Fibroblast of skin of left quadriceps (primary cell): ENCODE results near the gene WDR41.
"Not testable (repeated sequence)": the region's sequence is repeated elsewhere in the genome, so short reads cannot be mapped to it uniquely, and the experiment has no call there.

Source experiments
- DNase-seq, 2 experiments: peaks; one replicate each; pipeline ENCODE4 v3.0.0-alpha.2; 2013; ENCODE audit warnings: low read depth in 2 of 2

WDR41 gene

GRCh38 chr5:77491783-77492652, at the start of gene WDR41:
TSS of gene WDR41 (minus strand) at chr5:77492316. CDS start at chr5:77492220, 96 bp downstream.
- DNase-seq, result peak; percentile 96 to 97

- DNase-seq, result no peak
Observed at GRCh38 chr5:77531297-77531696, 39.2 kb upstream of the WDR41 start.

- DNase-seq, result no peak
Observed at GRCh38 chr5:77518304-77518703, 26.2 kb upstream of the WDR41 start.

GRCh38 chr5:77514457-77514856, 22.3 kb upstream of the WDR41 start:
- no peak for DNase-seq

- DNase-seq, result no peak
Observed at GRCh38 chr5:77513321-77513720, 21.2 kb upstream of the WDR41 start.

GRCh38 chr5:77501132-77501531, 9.0 kb upstream of the WDR41 start:
- not testable (repeated sequence) for DNase-seq

GRCh38 chr5:77499973-77500372, 7.9 kb upstream of the WDR41 start:
- DNase-seq, result no peak

GRCh38 chr5:77499441-77499840, 7.3 kb upstream of the WDR41 start:
- DNase-seq, result no peak

- DNase-seq, result no peak
Observed at GRCh38 chr5:77498952-77499351, 6.8 kb upstream of the WDR41 start.

- DNase-seq, result no peak
Observed at GRCh38 chr5:77494935-77495334, 2.8 kb upstream of the WDR41 start.

- no peak for DNase-seq
Observed at GRCh38 chr5:77492653-77493000, 511 bp upstream of the WDR41 start.

GRCh38 chr5:77490741-77491344, 1.3 kb downstream of the WDR41 start:
- not testable (repeated sequence) for DNase-seq

- no peak for DNase-seq
Observed at GRCh38 chr5:77486344-77486962, 5.7 kb downstream of the WDR41 start.

GRCh38 chr5:77483682-77484081, 8.4 kb downstream of the WDR41 start:
- DNase-seq, result no peak

- DNase-seq, result not testable (repeated sequence)
Observed at GRCh38 chr5:77475041-77475440, 17.1 kb downstream of the WDR41 start.

GRCh38 chr5:77468875-77469274, 23.2 kb downstream of the WDR41 start:
- not testable (repeated sequence) for DNase-seq

GRCh38 chr5:77463905-77464304, 28.2 kb downstream of the WDR41 start:
- no peak for DNase-seq

- DNase-seq, result no peak
Observed at GRCh38 chr5:77461287-77461686, 30.8 kb downstream of the WDR41 start.

GRCh38 chr5:77454123-77454522, 38.0 kb downstream of the WDR41 start:
- no peak for DNase-seq

GRCh38 chr5:77452351-77452750, 39.8 kb downstream of the WDR41 start:
- DNase-seq, result no peak

- DNase-seq, result no peak
Observed at GRCh38 chr5:77449981-77450380, 42.1 kb downstream of the WDR41 start.

GRCh38 chr5:77449277-77449676, 42.8 kb downstream of the WDR41 start:
- DNase-seq, result no peak

GRCh38 chr5:77448831-77449230, 43.3 kb downstream of the WDR41 start:
- DNase-seq, result no peak
